ENCODE data around the gene NPHP4. TPM values are rescaled to one million over a fixed set of nuclear protein-coding genes. Genes with fewer than 3 reads are reported as not detected.

NPHP4 gene
- polyA plus RNA-seq, 1 of the 3 experiments (the other 2 are of a cell fraction): 7.0 TPM

- TF ChIP-seq USF1 (IDR thresholded peaks at IDR 0.05; ENCODE audit: borderline replicate concordance, low read depth) (no peak), ELF1 (IDR thresholded peaks at IDR 0.05) (no peak), USF2 (IDR thresholded peaks at IDR 0.05; ENCODE audit: borderline replicate concordance, low read depth, low read length) (no peak)
These were observed 113.3 kb downstream of the NPHP4 start (continued) for GRCh38 chr1:5878971-5879370.

GRCh38 chr1:5877683-5878530 lies 114.3 kb downstream of the NPHP4 start:
- POLR2A ChIA-PET: no interaction called here
- Histone ChIP-seq H3K27ac (ENCODE audit: low read depth in 2 of 2, low read length in 1 of 2) (no peak overlapping the region), H3K4me3 (ENCODE audit: low read depth in 2 of 2, low read length in 1 of 2) (no peak overlapping the region), H3K27me3 (ENCODE audit: insufficient read depth) (no peaks in the 10 kb centered on the region), H3K79me2 (ENCODE audit: insufficient read depth) (no peaks in the 10 kb centered on the region), H4K20me1 (ENCODE audit: insufficient read depth) (no peaks in the 10 kb centered on the region), H2AFZ (ENCODE audit: low read depth) (no peak overlapping the region), H3K4me2 (no peak overlapping the region), H3F3A (replicated peaks; ENCODE audit: insufficient read depth) (no peaks in the 10 kb centered on the region), H3K9me2 (no peaks in the 10 kb centered on the region), H3K9me3 (no peaks in the 10 kb centered on the region), H3K36me3 (replicated peaks in 1 of 2; ENCODE audit: control insufficient read depth in 1 of 2, insufficient read depth in 2 of 2, low read length in 1 of 2) (peaks cover 0 to 15% of the 10 kb centered on the region in 2 experiments), H3K4me1 (ENCODE audit: control insufficient read depth in 1 of 2, insufficient read depth in 2 of 2, low read depth in 1 of 2, low read length in 1 of 2) (no peaks in the 10 kb centered on the region; a peak in 1 of 4 replicates), H3K9ac (no peak overlapping the region)
- 95% methylated on average over 11 of the region's 20 CpGs for WGBS (ENCODE audit: low lambda C conversion rate)
- TF ChIP-seq REST (IDR thresholded peaks at IDR 0.05; ENCODE audit: low read depth, low read length): no peak
- TF ChIP-seq NFIC (IDR thresholded peaks at IDR 0.05; ENCODE audit: borderline replicate concordance): no peak
- TF ChIP-seq CHD2 (IDR thresholded peaks at IDR 0.05; ENCODE audit: low read length, partially characterized antibody): no peak
- no peak for TF ChIP-seq SMC3 (IDR thresholded peaks at IDR 0.05; ENCODE audit: low read depth, low read length)
- TF ChIP-seq ELF1 (IDR thresholded peaks at IDR 0.05): no peak
- no peak for TF ChIP-seq MAX (IDR thresholded peaks at IDR 0.05; ENCODE audit: low read depth)
- no peak for TF ChIP-seq NRF1 (IDR thresholded peaks at IDR 0.05; ENCODE audit: low read depth, low read length)
- TF ChIP-seq TCF12 (IDR thresholded peaks at IDR 0.05): no peak
- TF ChIP-seq USF1 (IDR thresholded peaks at IDR 0.05; ENCODE audit: borderline replicate concordance, low read depth): no peak
- TF ChIP-seq RFX5 (IDR thresholded peaks at IDR 0.05; ENCODE audit: low read length): no peak
- no peak for TF ChIP-seq GABPA (IDR thresholded peaks at IDR 0.05; ENCODE audit: low read depth)
- no peak for TF ChIP-seq POLR2AphosphoS5 (IDR thresholded peaks at IDR 0.05; ENCODE audit: low read depth, low read length)
- TF ChIP-seq JUND (IDR thresholded peaks at IDR 0.05): no peak
- TF ChIP-seq FOXM1 (IDR thresholded peaks at IDR 0.05; ENCODE audit: low read depth): no peak
- TF ChIP-seq EP300 (IDR thresholded peaks at IDR 0.05; ENCODE audit: borderline replicate concordance in 1 of 2, low read depth in 1 of 2, low read length in 1 of 2): no peak
- no peak for TF ChIP-seq RCOR1 (IDR thresholded peaks at IDR 0.05; ENCODE audit: low read length)
- CTCF ChIA-PET: interaction anchor here (0.9 to 1.1 kb wide), 3 partner anchors 11 to 19 kb away, joined by 3 read pairs; no protein-coding TSS in a partner anchor
- DNase-seq: no peak
